IPS-NIHi7 (cell line): Measurements from ENCODE around the gene C9orf85.
"Not testable (repeated sequence)": the region's sequence is repeated elsewhere in the genome, so short reads cannot be mapped to it uniquely, and the experiment has no call there.

Experiments
- DNase-seq: peaks from one replicate; pipeline ENCODE4 v3.0.0; 2012; ENCODE audit warnings: mixed read lengths; ENCODE audit errors: extremely low spot score

Gene C9orf85

DNA sequence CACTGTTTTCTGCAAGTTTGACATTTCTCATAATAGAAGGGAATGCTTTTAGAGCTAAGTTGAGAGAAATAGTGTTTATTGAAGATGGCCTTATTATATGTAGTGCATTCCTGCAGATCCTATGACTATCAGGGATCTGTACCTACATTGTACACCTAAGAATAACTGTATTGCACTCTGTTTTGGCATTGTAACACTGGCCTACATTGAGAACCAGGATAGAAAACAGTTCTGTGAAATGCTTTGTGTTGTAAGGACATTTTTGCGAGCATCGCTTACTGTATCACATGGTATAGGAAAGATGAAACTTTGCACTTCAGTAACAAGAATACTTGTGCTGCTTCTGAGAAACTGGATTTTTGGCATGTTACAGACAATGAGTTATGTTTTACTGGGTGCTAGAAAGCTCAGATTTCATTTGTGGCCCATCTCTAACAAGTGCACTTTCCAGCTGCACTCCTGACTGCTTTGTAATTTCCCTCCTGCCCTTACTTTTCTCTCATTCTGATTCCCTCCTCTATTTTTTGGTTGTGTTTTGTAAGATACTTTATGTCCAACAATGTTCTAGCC is 30.6 kb downstream of the C9orf85 start:
- no peak for DNase-seq

DNA sequence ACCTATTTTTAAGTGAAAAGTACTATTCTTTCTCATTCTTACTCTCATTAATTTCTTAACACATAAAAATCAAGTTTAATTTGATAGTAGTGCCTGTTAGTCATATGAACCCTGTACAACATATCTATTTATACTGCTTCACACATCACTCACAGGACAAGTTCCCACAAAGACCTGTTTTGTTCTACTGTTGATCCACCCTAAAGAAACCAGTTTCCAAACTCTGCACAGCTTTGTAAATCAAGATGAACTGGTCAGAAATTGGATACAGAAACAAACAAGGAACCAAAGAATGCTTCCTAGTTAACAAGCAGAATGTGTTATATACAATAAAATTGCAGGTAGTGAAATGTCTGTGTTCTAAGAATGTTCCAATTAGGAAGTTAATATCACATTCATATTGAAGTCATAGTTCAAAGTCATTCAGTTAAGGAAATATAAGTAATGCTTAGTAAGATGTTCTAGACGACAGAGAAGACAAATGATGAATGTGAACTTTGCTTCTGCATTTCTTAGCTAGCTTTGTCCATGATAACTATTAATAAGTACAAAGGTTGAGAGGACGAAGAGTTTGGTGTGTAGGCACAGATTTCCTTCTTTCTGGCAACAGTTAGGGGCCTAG is 33.4 kb downstream of the C9orf85 start:
- DNase-seq, result no peak

DNA sequence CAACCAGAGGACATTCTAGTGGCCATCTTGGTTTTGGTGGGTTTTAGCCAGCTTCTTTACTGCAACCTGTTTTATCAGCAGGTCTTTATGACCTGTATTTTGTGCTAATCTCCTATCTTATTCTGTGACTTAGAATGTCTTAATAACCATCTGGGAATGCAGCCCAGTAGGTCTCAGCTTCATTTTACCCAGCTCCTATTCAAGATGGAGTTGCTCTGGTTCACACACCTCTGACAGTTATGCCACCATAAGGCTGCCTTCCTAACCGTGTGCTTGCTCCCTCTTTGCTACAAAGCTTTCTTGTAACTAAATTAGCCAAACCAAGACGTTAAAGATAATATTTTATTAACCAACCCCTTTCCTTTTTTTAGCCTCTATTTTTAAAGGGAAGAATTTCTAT is 43.2 kb downstream of the C9orf85 start:
- DNase-seq, result not testable (repeated sequence)

DNA sequence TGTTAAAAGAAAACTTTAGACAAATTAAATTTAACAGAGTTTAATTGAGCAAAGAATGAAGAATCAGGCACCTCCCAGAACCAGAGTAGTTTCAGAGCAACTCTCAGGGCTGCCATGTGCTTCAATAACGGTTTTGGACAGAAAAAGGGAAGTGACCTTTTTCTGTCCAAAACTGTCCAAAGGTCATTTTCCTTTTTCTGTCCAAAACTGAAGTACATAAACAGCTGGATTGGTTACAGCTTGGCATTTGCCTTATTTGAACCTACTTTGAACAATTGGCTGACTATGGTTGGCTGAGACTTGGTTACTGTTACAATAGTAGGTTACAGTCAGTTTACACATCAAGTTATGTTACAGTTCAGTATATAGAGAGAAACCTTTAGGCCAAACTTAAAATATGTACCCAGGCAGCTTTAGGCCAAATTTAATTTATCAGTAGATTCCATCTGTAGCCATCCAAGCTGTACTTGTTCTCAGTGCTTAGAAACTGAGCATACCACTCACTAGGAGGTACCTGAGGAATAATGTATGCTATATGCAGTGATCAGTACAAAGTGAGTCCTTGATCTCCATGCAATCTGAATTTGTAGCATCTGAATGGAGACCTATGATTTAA is 44.0 kb downstream of the C9orf85 start:
- no peak for DNase-seq

DNA sequence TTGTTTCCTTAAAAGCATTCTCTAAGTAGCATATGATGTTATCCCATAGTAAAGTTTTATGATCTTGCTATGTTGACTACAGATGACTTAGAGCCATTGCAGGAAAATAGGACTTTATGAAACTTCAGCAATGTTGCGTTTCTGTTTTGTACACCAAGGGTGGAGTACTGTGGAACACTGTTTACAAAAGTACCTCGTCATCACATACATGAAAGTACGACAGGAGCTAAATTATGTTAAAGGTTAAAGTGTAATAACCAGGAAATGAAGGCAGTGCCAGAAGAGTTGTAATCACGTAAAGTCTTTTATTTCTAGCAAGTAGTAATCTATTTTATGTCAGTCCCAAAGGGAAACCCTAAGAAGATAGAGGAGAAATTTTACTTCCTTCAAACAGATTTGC is 50.9 kb downstream of the C9orf85 start:
- no peak for DNase-seq

DNA sequence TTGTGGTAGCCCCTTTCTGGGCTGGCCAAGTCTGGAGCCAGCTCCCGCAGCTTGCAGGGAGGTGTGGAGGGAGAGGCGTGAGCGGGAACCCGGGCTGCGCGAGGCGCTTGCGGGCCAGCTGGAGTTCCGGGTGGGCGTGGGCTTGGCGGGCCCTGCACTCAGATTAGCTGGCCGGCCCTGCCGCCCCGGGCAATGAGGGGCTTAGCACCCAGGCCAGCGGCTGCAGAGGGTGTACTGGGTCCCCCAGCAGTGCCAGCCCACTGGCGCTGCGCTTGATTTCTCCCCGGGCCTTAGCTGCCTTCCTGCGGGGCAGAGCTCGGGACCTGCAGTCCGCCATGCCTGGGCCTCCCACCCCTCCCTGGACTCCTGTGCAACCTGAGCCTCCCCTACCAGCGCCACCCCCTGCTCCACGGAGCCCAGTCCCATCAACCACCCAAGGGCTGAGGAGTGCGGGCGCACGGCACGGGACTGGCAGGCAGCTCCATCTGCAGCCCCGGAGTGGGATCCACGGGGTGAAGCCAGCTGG is 52.1 kb downstream of the C9orf85 start:
- not testable (repeated sequence) for DNase-seq

DNA sequence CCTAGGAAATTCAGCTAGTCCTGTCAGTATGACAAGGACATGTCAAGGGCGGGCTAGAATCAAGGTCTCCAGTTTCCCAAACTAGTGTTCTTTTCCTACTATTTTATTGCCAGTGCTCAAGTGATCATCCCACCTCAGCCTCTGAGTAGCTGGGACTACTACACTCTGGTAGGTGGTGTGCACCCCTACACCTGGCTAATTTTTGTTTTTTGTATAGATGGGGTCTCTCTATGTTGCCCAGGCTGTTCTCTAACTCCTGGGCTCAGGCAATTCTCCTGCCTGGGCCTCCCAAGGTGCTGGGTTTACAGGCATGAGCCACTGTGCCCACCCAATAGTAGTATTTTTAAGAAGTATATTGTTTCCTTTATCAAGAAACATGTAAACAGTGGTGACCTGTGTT is 54.0 kb downstream of the C9orf85 start:
- DNase-seq, result no peak

DNA sequence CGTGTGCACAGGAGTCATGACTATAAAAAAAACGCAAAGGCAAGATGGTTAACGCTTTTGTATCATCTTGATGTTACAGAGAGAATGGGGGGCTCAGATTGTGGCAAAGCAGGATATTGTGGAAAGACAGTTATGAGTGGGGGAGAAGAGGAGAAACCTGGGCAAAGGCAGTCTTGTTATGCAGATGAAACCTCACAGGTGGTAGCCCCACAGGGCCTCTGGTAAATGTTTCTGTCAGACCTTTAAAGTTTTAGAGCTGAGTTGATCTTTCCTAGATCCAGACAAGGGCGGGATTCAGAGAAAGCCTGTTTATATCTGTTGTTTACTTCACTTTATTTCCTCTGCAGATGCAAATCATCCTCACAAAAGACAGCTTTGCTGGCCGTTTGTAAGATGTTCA is 55.2 kb downstream of the C9orf85 start:
- DNase-seq, result peak; percentile 54

DNA sequence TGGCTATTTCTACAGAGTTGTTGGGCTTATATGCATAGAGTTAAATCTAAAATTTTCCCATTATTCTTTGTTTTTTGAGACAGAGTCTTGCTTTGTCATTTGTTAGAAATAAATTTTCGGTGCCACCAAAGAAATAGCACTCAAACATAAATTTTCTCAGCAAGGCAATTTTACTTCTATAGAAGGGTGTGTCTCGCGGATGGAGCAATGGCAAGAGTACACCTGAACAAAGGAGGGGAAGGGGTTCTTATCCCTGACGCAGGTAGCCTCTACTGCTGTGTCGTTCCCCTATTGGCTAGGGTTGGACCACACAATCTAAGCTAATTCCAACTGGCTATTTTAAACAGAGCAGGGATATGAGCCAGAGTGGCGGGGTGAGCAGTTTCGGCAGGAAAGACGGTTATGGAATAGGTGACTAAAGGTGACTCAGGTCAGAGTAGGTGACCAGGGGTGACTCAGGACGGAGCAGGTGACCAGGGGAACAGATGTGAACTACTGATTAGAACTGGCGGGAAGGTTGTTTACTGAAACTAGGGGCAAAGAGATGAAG is 57.2 kb downstream of the C9orf85 start:
- no peak for DNase-seq

DNA sequence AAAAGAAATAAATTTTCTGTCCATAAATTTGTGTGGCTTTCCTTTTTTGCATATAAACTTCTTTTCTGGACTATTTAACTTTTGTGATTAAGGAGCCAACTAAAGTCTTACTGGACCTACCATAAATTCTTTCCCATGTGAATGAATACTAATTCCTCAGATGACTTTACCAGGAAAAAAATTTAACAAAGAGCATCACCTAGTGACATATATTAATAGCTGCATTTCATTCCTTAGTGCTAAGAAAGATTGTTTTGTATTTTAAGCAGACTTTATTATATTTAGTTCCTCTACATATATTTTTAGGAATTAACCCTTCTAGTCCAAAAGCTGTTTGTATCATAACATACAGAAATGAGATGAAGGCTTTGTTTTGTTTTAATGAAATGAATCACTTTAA is 64.4 kb downstream of the C9orf85 start:
- DNase-seq, result no peak

DNA sequence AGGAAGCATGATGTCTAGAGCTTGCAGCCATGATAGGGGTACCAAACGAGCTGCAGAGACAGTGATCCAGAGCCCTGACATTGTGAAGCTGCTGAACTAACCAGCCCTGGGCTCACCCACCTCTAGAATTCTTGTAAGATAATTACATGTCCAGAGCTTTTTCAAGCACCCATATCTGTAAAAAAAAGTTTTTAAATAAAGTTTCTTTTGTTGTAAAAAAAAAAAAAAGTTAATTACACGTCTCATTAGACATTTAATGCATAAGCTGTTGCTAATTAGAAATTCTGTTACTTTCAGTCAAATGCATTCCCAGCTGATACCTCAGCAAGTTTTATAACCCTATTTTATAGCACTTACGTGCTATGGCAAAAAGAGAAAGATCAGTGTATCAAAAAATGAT is 65.6 kb downstream of the C9orf85 start:
- no peak for DNase-seq

DNA sequence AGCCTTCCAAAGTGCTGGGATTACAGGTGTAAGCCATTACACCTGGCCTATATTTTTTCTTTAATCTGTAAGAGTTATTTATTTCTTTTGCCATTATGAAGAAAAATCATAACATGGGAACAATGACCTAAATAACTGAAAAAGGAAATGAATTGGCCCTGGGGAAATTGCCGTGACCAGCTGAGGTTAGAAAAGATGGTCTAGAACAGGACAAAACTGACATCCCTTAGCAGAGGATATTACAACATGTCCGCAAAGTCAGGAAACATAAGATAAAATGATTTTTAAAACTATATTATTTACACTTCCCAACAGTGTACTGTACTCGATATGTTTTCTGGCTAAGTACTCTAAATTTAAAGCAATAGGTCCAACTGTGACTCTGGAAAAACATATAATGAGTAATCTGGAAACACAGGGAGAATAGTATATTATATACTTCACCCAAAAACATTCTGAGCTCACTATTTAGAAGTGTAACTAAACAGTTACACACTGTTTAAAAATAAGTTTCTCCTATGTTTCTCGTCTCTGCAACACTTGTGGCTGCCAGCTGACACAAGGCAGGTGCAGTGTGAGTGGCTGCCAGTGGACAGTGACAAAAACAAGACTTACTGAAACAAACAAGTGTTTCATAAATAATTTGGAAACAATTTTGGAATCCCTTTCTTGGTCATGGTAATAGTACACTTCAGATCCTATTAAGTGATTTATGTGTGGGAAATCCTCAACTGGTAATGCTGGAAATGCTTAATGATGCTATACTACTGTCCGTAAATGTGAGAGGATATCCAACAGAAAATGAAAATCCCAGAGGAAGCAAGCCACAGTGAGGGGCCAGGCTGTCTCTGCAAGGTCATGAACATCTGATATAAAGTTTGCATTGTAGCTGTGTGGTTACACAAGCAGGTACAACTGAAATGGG is 69.1 kb downstream of the C9orf85 start:
- DNase-seq, result no peak

DNA sequence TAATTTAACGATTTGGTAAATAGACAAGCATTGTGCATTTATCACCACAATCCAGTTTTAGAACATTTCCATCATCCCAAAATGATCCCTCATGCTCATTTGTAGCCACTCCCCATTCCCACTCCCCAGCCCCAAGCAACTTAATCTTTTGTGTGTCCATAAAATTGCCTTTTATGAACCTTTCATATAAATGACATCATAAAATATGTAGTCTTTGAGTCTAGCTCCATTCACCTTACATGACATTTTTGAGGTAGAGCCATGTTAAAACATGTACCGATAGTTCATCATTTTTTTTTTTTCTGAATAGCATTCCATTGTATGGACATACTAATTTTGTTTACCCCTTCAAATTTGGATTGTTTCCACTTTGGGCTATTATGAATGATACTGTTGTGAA is 70.5 kb downstream of the C9orf85 start:
- no peak for DNase-seq

DNA sequence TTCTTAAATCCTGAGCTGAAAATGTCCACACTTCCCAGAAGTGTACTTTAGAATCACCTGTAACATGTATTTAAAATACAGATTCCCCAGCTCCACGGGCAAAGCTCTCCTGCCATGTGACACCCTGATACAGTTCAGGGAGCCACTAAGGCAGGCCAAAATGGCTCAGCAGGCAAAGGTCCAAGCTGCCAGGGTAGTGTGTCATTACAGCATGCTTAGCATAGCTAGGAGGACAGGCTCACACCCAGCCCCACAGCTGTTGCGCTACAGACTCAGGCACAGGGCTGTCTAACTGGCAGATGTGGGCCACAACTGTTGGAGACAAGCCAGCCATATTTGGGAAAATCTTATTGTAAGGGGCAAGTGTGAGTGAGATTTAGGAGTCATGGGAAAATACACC is 73.0 kb downstream of the C9orf85 start:
- DNase-seq, result peak; percentile 20

DNA sequence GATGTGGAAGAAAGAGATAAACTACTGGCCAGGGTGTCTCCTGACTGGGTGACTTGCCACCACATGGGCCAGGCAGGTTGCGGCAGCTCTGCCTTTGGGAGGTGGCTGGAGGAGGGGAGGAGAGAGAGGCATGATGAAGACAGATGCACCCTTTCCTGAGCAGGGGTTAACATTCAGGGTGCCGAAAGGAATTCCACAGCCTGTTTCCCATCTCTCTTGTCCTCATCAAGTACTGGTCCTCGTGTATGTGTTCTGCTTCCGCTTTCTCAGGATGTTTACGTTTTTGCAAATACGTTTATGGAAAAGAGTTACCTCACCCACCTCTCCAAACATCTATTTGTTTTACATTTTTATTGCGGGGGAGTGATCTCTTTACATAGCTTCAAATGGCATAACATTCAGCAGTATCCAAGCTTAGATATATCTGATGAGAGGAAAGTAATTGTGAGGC is 73.4 kb downstream of the C9orf85 start:
- DNase-seq, result peak; percentile 29

DNA sequence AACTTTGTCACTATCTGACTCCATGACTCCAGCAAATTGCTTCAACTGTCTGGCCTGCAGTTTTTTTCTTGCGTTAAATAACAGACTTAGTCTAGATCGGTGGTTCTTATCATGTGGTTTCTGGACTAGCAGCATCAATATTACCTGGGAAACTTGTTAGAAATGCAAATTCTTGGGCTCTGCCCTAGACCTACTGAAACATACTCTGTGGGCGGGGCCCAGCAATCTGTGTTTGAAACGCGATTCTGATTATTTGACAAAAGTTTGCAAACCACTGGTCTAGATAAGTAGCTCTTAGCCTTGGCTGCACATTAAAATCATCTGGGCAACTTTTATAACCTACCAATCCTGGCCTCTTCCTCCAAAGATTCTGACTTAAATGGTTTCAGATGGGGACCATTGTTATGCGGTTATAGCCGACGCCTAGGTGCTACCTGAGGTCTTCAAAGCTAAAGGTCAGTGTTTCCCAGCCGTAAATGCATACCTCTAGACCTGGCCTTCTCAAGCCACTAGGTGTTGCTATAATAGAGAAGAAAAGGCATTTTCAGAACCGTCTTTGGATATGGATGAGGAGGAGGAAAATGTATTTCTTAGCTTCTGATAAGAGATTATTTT is 74.0 kb downstream of the C9orf85 start:
- peak; percentile 71 for DNase-seq

DNA sequence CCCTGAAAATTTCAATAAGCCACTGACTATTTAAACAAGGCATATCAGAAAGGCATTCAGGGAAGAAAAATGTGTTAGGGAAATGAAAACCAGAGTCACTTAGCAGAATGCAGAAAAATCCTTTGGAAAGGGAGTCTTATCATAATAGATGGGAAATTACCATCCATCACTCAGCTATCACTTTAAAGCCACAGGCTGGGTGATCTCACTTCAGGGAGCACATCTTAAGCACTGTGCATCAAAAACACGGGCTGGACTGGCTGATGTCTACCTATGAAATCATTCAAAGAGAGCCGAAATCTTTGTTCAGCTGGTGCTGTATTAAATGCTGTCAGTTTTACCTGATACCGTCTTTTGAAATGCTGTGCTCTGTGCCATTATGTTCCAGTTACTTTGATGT is 75.5 kb downstream of the C9orf85 start:
- DNase-seq, result no peak

DNA sequence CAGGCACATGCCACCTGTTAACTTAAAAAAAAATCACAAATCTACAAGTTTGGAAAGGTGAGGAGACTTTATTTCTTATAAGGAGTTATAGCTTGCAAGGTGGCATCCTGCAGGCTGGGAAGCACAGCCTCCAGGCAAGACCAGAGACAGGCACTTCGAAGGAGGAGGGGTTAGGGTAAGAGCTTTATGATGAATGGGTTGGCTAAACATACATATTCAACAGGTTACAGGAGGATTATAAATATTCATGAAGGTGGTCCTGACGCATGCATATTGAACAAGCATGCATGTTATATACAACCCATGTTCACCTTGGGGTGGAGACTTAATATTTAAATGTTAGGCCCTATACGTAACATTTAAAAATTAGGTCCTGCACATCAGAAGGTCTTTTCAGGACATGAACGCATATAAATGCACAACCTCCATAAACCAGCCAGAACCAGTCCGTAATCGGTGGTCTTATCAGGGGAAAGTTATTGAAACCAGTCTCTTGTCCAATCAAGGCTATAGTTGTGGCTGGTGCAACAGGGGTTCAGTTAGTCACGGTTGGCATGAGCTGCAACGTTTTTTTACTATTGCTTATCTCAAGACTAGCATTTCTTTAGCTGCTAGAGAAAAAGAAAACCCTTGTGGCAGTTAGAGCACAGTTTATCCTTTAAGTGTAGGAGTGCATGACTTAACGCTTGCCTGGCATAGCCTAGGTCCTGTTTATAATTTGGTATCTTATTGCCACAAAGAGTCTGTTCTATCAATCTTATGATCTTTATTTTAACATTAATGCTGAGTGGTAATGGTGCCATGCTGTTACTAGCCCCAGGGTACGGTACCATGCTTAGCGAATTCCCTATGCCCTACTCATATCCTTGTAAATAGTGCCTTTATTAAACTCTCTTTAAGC is 76.3 kb downstream of the C9orf85 start:
- no peak for DNase-seq

DNA sequence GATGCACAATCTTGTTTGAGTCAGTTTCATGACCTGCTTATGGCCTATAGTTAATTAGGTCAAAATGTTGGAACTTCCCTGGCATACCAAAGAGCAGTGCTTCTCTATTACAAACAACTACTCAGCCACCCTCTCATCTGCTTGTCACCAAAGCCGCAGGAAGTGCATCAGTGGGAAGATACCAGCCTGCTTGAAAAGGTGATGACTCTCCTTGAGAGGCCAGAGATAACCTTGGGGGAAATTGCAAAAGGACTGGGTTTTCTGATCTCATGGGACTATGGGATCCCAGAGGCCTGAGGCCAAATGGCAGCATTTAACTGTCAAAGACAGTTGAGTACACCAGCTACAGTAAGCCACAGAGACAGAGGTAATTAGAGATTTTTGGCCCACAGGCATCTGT is 79.0 kb downstream of the C9orf85 start:
- no peak for DNase-seq

DNA sequence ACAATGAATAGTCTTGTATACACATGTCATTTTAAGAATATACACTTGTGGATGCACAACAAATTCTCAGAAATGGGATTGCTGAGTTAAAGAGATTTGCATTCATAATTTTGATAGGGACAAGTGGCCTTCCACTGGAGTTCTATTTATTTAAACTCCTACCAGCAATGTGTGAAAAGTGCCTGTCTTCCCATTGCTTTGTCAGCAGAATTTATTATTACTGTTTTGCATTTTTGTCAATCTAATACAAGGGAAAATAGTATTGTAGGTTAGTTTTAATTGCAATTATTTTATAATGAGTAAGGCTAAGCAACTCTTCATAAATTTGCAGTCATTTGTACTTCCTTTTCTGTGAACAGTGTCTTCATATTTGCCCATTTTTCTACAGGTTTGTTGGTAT is 94.0 kb downstream of the C9orf85 start:
- no peak for DNase-seq
